Right ventricle myocardium superior (tissue), 1 donor: Measurements from ENCODE around the gene ZFP3. TPM values are rescaled to one million over a fixed set of nuclear protein-coding genes. Genes with fewer than 3 reads are reported as not detected.
"Not testable (repeated sequence)": the region's sequence is repeated elsewhere in the genome, so short reads cannot be mapped to it uniquely, and the experiment has no call there.

Experiments
- ATAC-seq: fragments of 200-7000 bp; cut with Tn5 transposase; one replicate; pipeline ENCODE4 v1.9.1; 2020; ENCODE audit warnings: mild to moderate bottlenecking; ENCODE audit not compliant: poor library complexity
- DNase-seq: peaks from one replicate; pipeline ENCODE4 v3.0.0-alpha.2; 2020
- intact Hi-C: fragments of 100-400 bp; cut with DNase I; formaldehyde crosslinking; loops from one replicate; pipeline ENCODE4 v1.11.2; 2022
- total RNA-seq: library from RNA; stranded (reverse); fragmentation: NEBNext Ultra II Directional; extraction: Animal tissue kit (Norgen Biotek cat#: 25700); gene quantifications from one replicate; pipeline ENCODE4 v1.2.1, GENCODE V29; 2021
- donor health status: DM: no; HTN: yes; CAD: no; lungs with severe emphysema.

ZFP3 gene
- total RNA-seq, 1 donor from 2014 or later, result 9.3 TPM

- intact Hi-C loops, ATAC-seq, DNase-seq: not testable (repeated sequence)
Observed at GRCh38 chr17:5122056-5122455, 43.8 kb downstream of the ZFP3 start.

GRCh38 chr17:5122586-5123342 is 44.5 kb downstream of the ZFP3 start:
- no peak for DNase-seq
- peak; percentile 63 for ATAC-seq
- intact Hi-C loops, result no loop called here

GRCh38 chr17:5123343-5124124 is 45.3 kb downstream of the ZFP3 start:
- intact Hi-C loops, result no loop called here
- peak; percentile 39 for ATAC-seq
- DNase-seq, result no peak

- DNase-seq, ATAC-seq, intact Hi-C loops: not testable (repeated sequence)
Observed at GRCh38 chr17:5124125-5124760, 46.0 kb downstream of the ZFP3 start.

GRCh38 chr17:5124896-5125295 is 46.6 kb downstream of the ZFP3 start:
- DNase-seq, intact Hi-C loops: not testable (repeated sequence)

GRCh38 chr17:5126719-5127488 is 48.6 kb downstream of the ZFP3 start:
- no peak for DNase-seq
- intact Hi-C loops, result no loop called here
- no peak for ATAC-seq

More at GRCh38 chr17:5124896-5125295, 46.6 kb downstream of the ZFP3 start:
- not testable (repeated sequence) for ATAC-seq

- DNase-seq (no peak), ATAC-seq (no peak)
- intact Hi-C loops, result no loop called here
Observed at GRCh38 chr17:5127910-5128309, 49.6 kb downstream of the ZFP3 start.

- intact Hi-C loops, ATAC-seq, DNase-seq: not testable (repeated sequence)
Observed at GRCh38 chr17:5128387-5128786, 50.1 kb downstream of the ZFP3 start.

- DNase-seq (no peak), ATAC-seq (no peak)
- intact Hi-C loops, result no loop called here
Observed at GRCh38 chr17:5128905-5129535, 50.8 kb downstream of the ZFP3 start.

GRCh38 chr17:5129770-5130169 is 51.5 kb downstream of the ZFP3 start:
- intact Hi-C loops, ATAC-seq, DNase-seq: not testable (repeated sequence)

GRCh38 chr17:5130261-5130660 is 52.0 kb downstream of the ZFP3 start:
- ATAC-seq, intact Hi-C loops: not testable (repeated sequence)

GRCh38 chr17:5130687-5131086 is 52.4 kb downstream of the ZFP3 start:
- intact Hi-C loops, DNase-seq, ATAC-seq: not testable (repeated sequence)

More at GRCh38 chr17:5130261-5130660, 52.0 kb downstream of the ZFP3 start:
- DNase-seq, result not testable (repeated sequence)

- intact Hi-C loops, result no loop called here
- DNase-seq, result no peak
- no peak for ATAC-seq
Observed at GRCh38 chr17:5131146-5131715, 53.0 kb downstream of the ZFP3 start.

GRCh38 chr17:5131799-5132502 is 53.7 kb downstream of the ZFP3 start:
- ATAC-seq, DNase-seq, intact Hi-C loops: not testable (repeated sequence)

GRCh38 chr17:5132503-5133225 is 54.4 kb downstream of the ZFP3 start:
- intact Hi-C loops, DNase-seq, ATAC-seq: not testable (repeated sequence)

- intact Hi-C loops, result no loop called here
- ATAC-seq (no peak), DNase-seq (no peak)
Observed at GRCh38 chr17:5133311-5133710, 55.0 kb downstream of the ZFP3 start.
